Heart left ventricle (tissue), 16 donors: ENCODE measurements around the gene ACAA1. TPM values are rescaled to one million over a fixed set of nuclear protein-coding genes. Genes with fewer than 3 reads are reported as not detected.
"Not testable (repeated sequence)": the region's sequence is repeated elsewhere in the genome, so short reads cannot be mapped to it uniquely, and the experiment has no call there.

Experiments used
- ATAC-seq, 4 donors: fragments of 200-7000 bp; cut with Tn5 transposase; one replicate each; pipeline ENCODE4 v1.9.1; 2020 to 2022; ENCODE audit warnings: moderate library complexity in 4 of 4, mild to moderate bottlenecking in 3 of 4, moderate number of reproducible peaks in 1 of 4
- DNase-seq, 5 donors: peaks; one replicate each; pipeline ENCODE4 v3.0.0-alpha.2; 2020
- H3K27ac ChIP-seq, 12 donors: fragments of 200-600 bp; sonication (generic) in 4 of 12; one replicate each; pipeline versions ENCODE4 v1.5.0 to v1.8.0; 2016 to 2022; ENCODE audit warnings: mild to moderate bottlenecking in 2 of 12
- H3K27me3 ChIP-seq, 9 donors: fragments of 200-600 bp; sonication (generic) in 2 of 9; one replicate each; pipeline versions ENCODE4 v1.5.1 to v1.8.0; 2016 to 2022; ENCODE audit warnings: mild to moderate bottlenecking in 3 of 9
- H3K36me3 ChIP-seq, 9 donors: fragments of 200-600 bp; sonication (generic) in 2 of 9; one replicate each; pipeline versions ENCODE4 v1.5.0 to v1.8.0; 2018 to 2022; ENCODE audit warnings: mild to moderate bottlenecking in 2 of 9
- H3K4me1 ChIP-seq, 12 donors: fragments of 200-600 bp; sonication (generic) in 4 of 12; one replicate each; pipeline versions ENCODE4 v1.5.0 to v1.8.0; 2016 to 2022; ENCODE audit warnings: mild to moderate bottlenecking in 3 of 12
- H3K4me3 ChIP-seq, 12 donors: fragments of 200-600 bp; sonication (generic) in 4 of 12; one replicate each; pipeline versions ENCODE4 v1.5.0 to v1.8.0; 2017 to 2022; ENCODE audit warnings: mild to moderate bottlenecking in 9 of 12, moderate library complexity in 4 of 12
- H3K9me3 ChIP-seq, 12 donors: fragments of 200-600 bp; sonication (generic) in 4 of 12; one replicate each; pipeline versions ENCODE4 v1.5.0 to v1.8.0; 2016 to 2022; ENCODE audit warnings: mild to moderate bottlenecking in 1 of 12
- POLR2A ChIP-seq, 2 donors: fragments of 450-650 bp; IDR thresholded peaks; one replicate each; pipeline ENCODE4 v1.6.1; 2017; ENCODE audit warnings: antibody characterized with exemption in 2 of 2, mild to moderate bottlenecking in 2 of 2, moderate library complexity in 2 of 2
- WGBS, 4 donors: extraction: QIAGEN DNeasy Blood & Tissue Kit in 2 of 4; methylation state at CpG; one replicate each; pipeline versions ENCODE4 v1.1.5 to v1.1.7; 2013 to 2018; 5-methylcytosine and 5-hydroxymethylcytosine counted together
- intact Hi-C, 10 donors: fragments of 100-400 bp; cut with DNase I; formaldehyde crosslinking; loops; one replicate each; pipeline versions ENCODE4 v1.11.1 to v1.14.2; 2022
- polyA plus RNA-seq, 2 donors: library from polyadenylated mRNA; stranded (reverse); fragments of 200-250 nt; gene quantifications; one replicate each; pipeline ENCODE4 v1.2.3, GENCODE V29; 2013
- total RNA-seq, 9 donors: library from RNA; depleted of rRNA in 2 of 9; stranded (reverse); fragments of >200 nt in 2 of 9; fragmentation: NEBNext Ultra II Directional in 3 of 9; extraction: Animal tissue kit (Norgen Biotek cat#: 25700) in 3 of 9; gene quantifications; one replicate each; pipeline versions ENCODE4 v1.1.0 to v1.2.4, GENCODE V29; 2016 to 2023
- TF ChIP-seq, protein P1 (sequence below), 12 donors: fragments of 200-600 bp; sonication (generic) in 4 of 12; IDR thresholded peaks; one replicate each; pipeline versions ENCODE4 v1.5.0 to v1.8.0; 2018 to 2022; ENCODE audit warnings: antibody characterized with exemption in 12 of 12, mild to moderate bottlenecking in 5 of 12
- donor health status: ischemic (EF 13 %, LVEDD 7.1; RV severe dilation, severe dysfunction).
- donor health status: healthy with polysubstance abuse.
- donor health status: DM: no; HTN: yes; CAD: no.
- donor health status: DM: no; HTN: no; CAD: no.
- donor health status: ischemic (EF 25% LVEDD 6.9; RV normal size, moderate dysfunction).
- donor health status: ischemic (EF 25% LVEDD 5.7; RV mildly dilated, moderate dysfunction).
- donor health status: healthy.
- donor health status: DM: yes; HTN: yes; CAD: no.
- donor health status: ischemic (EF 35%, LVEDD 5.7; RV mildly dilated, moderate dysfunction).
- donor health status: nonischemic (EF 11% LVEDD 7.7; RV severe dilation, severe dysfunction).
- donor health status: DM: yes; HTN: yes; CAD: no.
- donor health status: PGD.
- donor health status: ischemic (EF 29% LVEDD 5.4; RV normal size, mild dysfunction).
- donor health status: nonischemic (EF 23%, LVEDD 6.1; RV moderate dilation, normal function).

The ACAA1 gene
- total and polyA plus RNA-seq, 11 donors, result 62.7 to 139 (median 105) TPM

DNA sequence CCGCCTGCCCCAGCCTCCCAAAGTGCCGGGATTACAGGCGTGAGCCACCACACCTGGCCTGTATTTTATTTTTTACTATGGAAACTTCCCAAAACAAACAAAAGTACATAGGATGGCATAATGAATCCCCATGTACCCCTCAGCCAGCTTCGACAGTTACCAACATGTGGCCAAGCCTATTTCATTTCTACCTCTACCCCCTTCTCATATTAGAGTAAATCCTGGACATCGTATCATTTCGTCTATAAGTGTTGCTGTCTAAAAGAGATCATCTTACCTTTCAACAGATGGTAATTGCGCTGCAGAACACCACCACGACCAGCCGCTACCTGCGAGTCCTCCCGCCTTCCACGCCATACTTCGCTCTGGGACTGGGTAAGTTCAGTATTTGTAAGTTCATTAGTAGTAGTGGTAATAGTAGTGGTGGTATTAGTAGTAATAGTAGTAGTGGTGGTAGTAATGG lies 53.0 kb downstream of the ACAA1 start:
- no peak for ATAC-seq

DNA sequence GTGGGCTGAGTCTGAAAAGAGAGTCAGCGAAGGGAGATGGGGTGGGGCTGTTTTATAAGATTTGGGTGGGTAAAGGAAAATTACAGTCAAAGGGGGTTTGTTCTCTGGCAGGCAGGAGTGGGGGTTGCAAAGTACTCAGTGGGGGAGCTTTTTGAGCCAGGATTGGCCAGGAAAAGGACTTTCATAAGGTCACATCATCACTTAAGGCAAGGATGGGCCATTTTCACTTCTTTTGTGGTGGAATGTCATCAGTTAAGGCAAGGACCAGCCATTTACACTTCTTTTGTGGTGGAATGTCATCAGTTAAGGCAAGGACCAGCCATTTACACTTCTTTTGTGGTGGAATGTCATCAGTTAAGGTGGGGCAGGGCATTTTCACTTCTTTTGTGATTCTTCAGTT lies 53.7 kb downstream of the ACAA1 start:
- H3K4me1 ChIP-seq, H3K27ac ChIP-seq, DNase-seq, H3K27me3 ChIP-seq, intact Hi-C loops, H3K4me3 ChIP-seq, ATAC-seq, H3K36me3 ChIP-seq: not testable (repeated sequence)
- 100% methylated on average over 1 of the region's 1 CpG; no CpG with 5 or more reads in 1 of the 4 donors for WGBS, 4 donors
- peaks cover 0 to 25% (median 0%) of the 10 kb centered on the region in 12 donors for H3K9me3 ChIP-seq

More for the DNA sequence above, 53.0 kb downstream of the ACAA1 start:
- no peaks in the 10 kb centered on the region for H3K27me3 ChIP-seq
- WGBS, 4 donors, result 89 to 98% (median 96%) methylated on average over 13 of the region's 13 CpGs
- no peaks in the 10 kb centered on the region for H3K36me3 ChIP-seq
- H3K4me1 ChIP-seq, result no peaks in the 10 kb centered on the region
- H3K9me3 ChIP-seq, result peaks cover 0 to 25% (median 0%) of the 10 kb centered on the region in 12 donors
- TF ChIP-seq, protein P1, sequence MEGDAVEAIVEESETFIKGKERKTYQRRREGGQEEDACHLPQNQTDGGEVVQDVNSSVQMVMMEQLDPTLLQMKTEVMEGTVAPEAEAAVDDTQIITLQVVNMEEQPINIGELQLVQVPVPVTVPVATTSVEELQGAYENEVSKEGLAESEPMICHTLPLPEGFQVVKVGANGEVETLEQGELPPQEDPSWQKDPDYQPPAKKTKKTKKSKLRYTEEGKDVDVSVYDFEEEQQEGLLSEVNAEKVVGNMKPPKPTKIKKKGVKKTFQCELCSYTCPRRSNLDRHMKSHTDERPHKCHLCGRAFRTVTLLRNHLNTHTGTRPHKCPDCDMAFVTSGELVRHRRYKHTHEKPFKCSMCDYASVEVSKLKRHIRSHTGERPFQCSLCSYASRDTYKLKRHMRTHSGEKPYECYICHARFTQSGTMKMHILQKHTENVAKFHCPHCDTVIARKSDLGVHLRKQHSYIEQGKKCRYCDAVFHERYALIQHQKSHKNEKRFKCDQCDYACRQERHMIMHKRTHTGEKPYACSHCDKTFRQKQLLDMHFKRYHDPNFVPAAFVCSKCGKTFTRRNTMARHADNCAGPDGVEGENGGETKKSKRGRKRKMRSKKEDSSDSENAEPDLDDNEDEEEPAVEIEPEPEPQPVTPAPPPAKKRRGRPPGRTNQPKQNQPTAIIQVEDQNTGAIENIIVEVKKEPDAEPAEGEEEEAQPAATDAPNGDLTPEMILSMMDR (IDR thresholded peaks at IDR 0.05), result no peak
- TF ChIP-seq POLR2A (IDR thresholded peaks at IDR 0.05), result no peak
- DNase-seq, result no peak
- intact Hi-C loops, result no loop called here
- H3K4me3 ChIP-seq, result no peak overlapping the region
- H3K27ac ChIP-seq, result no peak overlapping the region

DNA sequence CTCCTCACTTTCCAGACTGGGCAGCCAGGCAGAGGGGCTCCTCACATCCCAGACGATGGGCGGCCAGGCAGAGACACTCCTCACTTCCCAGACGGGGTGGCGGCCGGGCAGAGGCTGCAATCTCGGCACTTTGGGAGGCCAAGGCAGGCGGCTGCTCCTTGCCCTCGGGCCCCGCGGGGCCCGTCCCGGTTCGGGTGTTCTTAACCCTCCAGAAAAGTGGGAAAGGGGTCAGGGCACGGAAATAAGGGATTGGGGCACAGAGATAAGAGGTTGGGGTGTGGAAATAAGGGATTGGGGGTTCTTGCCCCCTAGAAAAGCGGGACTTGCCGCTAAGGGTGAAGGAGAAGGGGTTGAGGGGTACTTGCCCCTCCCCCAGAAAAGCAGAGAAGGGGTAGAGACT lies 54.6 kb downstream of the ACAA1 start:
- H3K27ac ChIP-seq, H3K27me3 ChIP-seq, ATAC-seq, intact Hi-C loops, H3K4me1 ChIP-seq, H3K36me3 ChIP-seq, DNase-seq, H3K4me3 ChIP-seq: not testable (repeated sequence)
- peaks cover 0 to 25% (median 0%) of the 10 kb centered on the region in 12 donors for H3K9me3 ChIP-seq
- 93 to 95% (median 93%) methylated on average over 12 to 13 of the region's 16 CpGs for WGBS, 4 donors

DNA sequence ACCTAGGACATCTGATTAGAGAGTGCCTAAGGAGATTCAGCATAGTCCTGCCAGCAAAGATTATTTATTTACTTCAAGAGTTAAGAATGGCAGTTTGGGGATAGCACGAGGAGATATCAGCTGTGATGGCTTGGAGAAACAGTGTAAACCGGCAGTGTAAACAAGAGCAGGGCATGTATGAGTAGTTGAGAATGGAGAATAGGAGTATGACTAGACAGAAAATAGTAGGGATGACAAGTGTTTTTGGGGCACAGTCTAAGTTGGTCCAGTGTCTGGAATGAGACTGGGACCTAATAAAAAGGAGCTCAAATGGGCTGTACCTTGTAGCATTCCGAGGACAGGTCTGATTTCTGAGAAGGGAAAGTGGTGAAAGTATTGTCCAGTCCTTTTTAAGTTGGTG lies 59.9 kb downstream of the ACAA1 start:
- intact Hi-C loops, H3K36me3 ChIP-seq, DNase-seq, ATAC-seq, H3K9me3 ChIP-seq, H3K27me3 ChIP-seq, H3K4me3 ChIP-seq, H3K4me1 ChIP-seq, H3K27ac ChIP-seq: not testable (repeated sequence)
- 58 to 74% (median 60%) methylated on average over 2 to 3 of the region's 3 CpGs for WGBS, 4 donors

Other genes with a start within 250 kb of the ACAA1 start
- gene VILL, start 146.3 kb downstream of the ACAA1 start, total RNA-seq, result 1 to 10 TPM; 1.1 to 6.3 (median 2.6) TPM
- gene VILL, start 146.3 kb downstream of the ACAA1 start, polyA plus RNA-seq, result 1 to 10 TPM; 2.7 to 3.4 TPM
- 10 to 100 TPM in 7 of 9 donors, 1 to 10 TPM in 2; 8.1 to 14.9 (median 12.4) TPM for gene PLCD1, start 107.5 kb downstream of the ACAA1 start, total RNA-seq
- 10 to 100 TPM in 1 of 2 donors, 1 to 10 TPM in 1; 9.5 to 10.6 TPM for gene PLCD1, start 107.5 kb downstream of the ACAA1 start, polyA plus RNA-seq
- 1 to 10 TPM in 1 of 9 donors, under 1 TPM in 7, not detected in 1; 0.07 to 1.3 (median 0.16) TPM for gene DLEC1, start 97.9 kb downstream of the ACAA1 start, total RNA-seq
- gene DLEC1, start 97.9 kb downstream of the ACAA1 start, polyA plus RNA-seq, result under 1 TPM; 0.06 to 0.61 TPM
- gene MYD88, start 1.5 kb upstream of the ACAA1 start, total RNA-seq, result 10 to 100 TPM in 3 of 9 donors, 1 to 10 TPM in 6; 5.4 to 47.2 (median 8.2) TPM
- 10 to 100 TPM in 1 of 2 donors, 1 to 10 TPM in 1; 3.7 to 11.7 TPM for gene MYD88, start 1.5 kb upstream of the ACAA1 start, polyA plus RNA-seq
- gene OXSR1, start 28.4 kb upstream of the ACAA1 start, total RNA-seq, result 10 to 100 TPM; 21.4 to 38.3 (median 31.7) TPM
- 10 to 100 TPM; 10.4 to 32.6 TPM for gene OXSR1, start 28.4 kb upstream of the ACAA1 start, polyA plus RNA-seq
- under 1 TPM in 4 of 9 donors, not detected in 5; 0.09 to 0.24 (median 0.13) TPM for gene SLC22A13, start 128.7 kb upstream of the ACAA1 start, total RNA-seq
- gene SLC22A13, start 128.7 kb upstream of the ACAA1 start, polyA plus RNA-seq, result under 1 TPM; 0.07 to 0.23 TPM
- gene SLC22A14, start 145.2 kb upstream of the ACAA1 start, total RNA-seq, result under 1 TPM in 2 of 9 donors, not detected in 7; 0.13 to 0.14 TPM
- gene SLC22A14, start 145.2 kb upstream of the ACAA1 start, polyA plus RNA-seq, result under 1 TPM; 0.06 to 0.11 TPM
- 1 to 10 TPM in 5 of 9 donors, under 1 TPM in 4; 0.35 to 2.9 (median 1.3) TPM for gene XYLB, start 209.7 kb upstream of the ACAA1 start, total RNA-seq
- gene XYLB, start 209.7 kb upstream of the ACAA1 start, polyA plus RNA-seq, result under 1 TPM; 0.23 to 0.42 TPM